Endothelial cell of umbilical vein (primary cell): ENCODE results near the gene RBP4.

Experiments used
- CTCF ChIP-seq, 2 donors: IDR thresholded peaks; 1 replicate in 1 of 2; 2 replicates in 1 of 2; pipeline ENCODE4 v1.5.1; 2011; ENCODE audit warnings: low read length in 2 of 2, mild to moderate bottlenecking in 2 of 2, moderate library complexity in 2 of 2, control low read depth in 1 of 2, inconsistent platforms in 1 of 2, low read depth in 1 of 2; ENCODE audit not compliant: insufficient read depth in 1 of 2; ENCODE audit errors: extremely low read depth in 1 of 2
- JUN ChIP-seq: IDR thresholded peaks from 2 replicates; pipeline ENCODE4 v1.6.1; 2011; ENCODE audit warnings: borderline replicate concordance, low read depth; ENCODE audit not compliant: insufficient read length, insufficient read depth
- POLR2AphosphoS5 ChIP-seq: IDR thresholded peaks from 2 replicates; pipeline ENCODE4 v1.6.1; 2012; ENCODE audit warnings: low read depth, mild to moderate bottlenecking, control low read depth, low read length, moderate library complexity; ENCODE audit not compliant: insufficient read depth

GRCh38 chr10:93639791-93640190, 38.8 kb upstream of the RBP4 start:
- TF ChIP-seq CTCF (IDR thresholded peaks at IDR 0.05; ENCODE audit: extremely low read depth in 1 of 2, insufficient read depth in 1 of 2, low read depth in 1 of 2, low read length in 2 of 2) (no peak), POLR2AphosphoS5 (no peak), JUN (no peak)
